ENCODE measurements around the gene NCOR2.

NCOR2 gene

GRCh38 chr12:124556896-124557501 lies 10.4 kb downstream of the NCOR2 start:
- DNase-seq = no peak
- H3K36me3 ChIP-seq (ENCODE audit: control insufficient read depth in 4 of 4, insufficient read depth in 4 of 4, low read length in 3 of 4) = peaks cover 0 to 2% (median 0%) of the 10 kb centered on the region in 4 experiments
- WGBS (ENCODE audit: insufficient coverage) = 94% methylated on average over 18 of the region's 22 CpGs
- H3K27ac ChIP-seq (ENCODE audit: insufficient read depth in 1 of 2, low read depth in 1 of 2, low read length in 2 of 2, poor library complexity in 1 of 2, severe bottlenecking in 2 of 2) = no peak overlapping the region
- H3K4me1 ChIP-seq (ENCODE audit: control extremely low read depth in 1 of 4, control insufficient read depth in 4 of 4, insufficient read depth in 4 of 4, low read length in 3 of 4) = peaks cover 0 to 71% (median 48%) of the 10 kb centered on the region in 4 experiments
- ChIA-PET CTCF (interaction anchor here (1.6 kb wide), 1 partner anchor 54 kb away, joined by 3 read pairs; no protein-coding TSS in a partner anchor), POLR2A (interaction anchor here (0.6 kb wide), 1 partner anchor 594 kb away, joined by 4 read pairs; no protein-coding TSS in a partner anchor)
- H3K4me3 ChIP-seq (ENCODE audit: control insufficient read depth in 1 of 7, extremely low read depth in 1 of 7, insufficient read depth in 4 of 7, low read depth in 2 of 7, low read length in 6 of 7) = no peak overlapping the region
- no peaks in the 10 kb centered on the region for H3K27me3 ChIP-seq (replicated peaks in 2 of 5; ENCODE audit: control insufficient read depth in 4 of 5, insufficient read depth in 5 of 5, low read length in 4 of 5)
- H3K9me3 ChIP-seq (ENCODE audit: control extremely low read depth in 1 of 5, control insufficient read depth in 4 of 5, insufficient read depth in 2 of 5, low read depth in 1 of 5, low read length in 4 of 5) = no peaks in the 10 kb centered on the region

- Histone ChIP-seq H3K27me3 (replicated peaks in 2 of 5; ENCODE audit: control insufficient read depth in 4 of 5, insufficient read depth in 5 of 5, low read length in 4 of 5) (no peaks in the 10 kb centered on the region), H3K27ac (ENCODE audit: insufficient read depth in 1 of 2, low read depth in 1 of 2, low read length in 2 of 2, poor library complexity in 1 of 2, severe bottlenecking in 2 of 2) (no peak overlapping the region), H3K4me1 (ENCODE audit: control extremely low read depth in 1 of 4, control insufficient read depth in 4 of 4, insufficient read depth in 4 of 4, low read length in 3 of 4) (peaks cover 1 to 71% (median 50%) of the 10 kb centered on the region in 4 experiments), H3K36me3 (ENCODE audit: control insufficient read depth in 4 of 4, insufficient read depth in 4 of 4, low read length in 3 of 4) (peaks cover 0 to 2% (median 0%) of the 10 kb centered on the region in 4 experiments), H3K9me3 (ENCODE audit: control extremely low read depth in 1 of 5, control insufficient read depth in 4 of 5, insufficient read depth in 2 of 5, low read depth in 1 of 5, low read length in 4 of 5) (no peaks in the 10 kb centered on the region), H3K4me3 (ENCODE audit: control insufficient read depth in 1 of 7, extremely low read depth in 1 of 7, insufficient read depth in 4 of 7, low read depth in 2 of 7, low read length in 6 of 7) (no peak overlapping the region)
- ChIA-PET CTCF (interaction anchor here (1.2 to 6.2 kb wide), 4 partner anchors 8 to 125 kb away, joined by 3 to 62 read pairs (median 6); partner anchors contain the start of gene NCOR2), POLR2A (no interaction called here)
- WGBS (ENCODE audit: insufficient coverage) = 84% methylated on average over 9 of the region's 9 CpGs
- DNase-seq = no peak
These were observed 11.3 kb downstream of the NCOR2 start for GRCh38 chr12:124556074-124556466.

GRCh38 chr12:124555168-124556073 lies 12.0 kb downstream of the NCOR2 start:
- H3K36me3 ChIP-seq (ENCODE audit: control insufficient read depth in 4 of 4, insufficient read depth in 4 of 4, low read length in 3 of 4) = peaks cover 0 to 2% (median 0%) of the 10 kb centered on the region in 4 experiments
- CTCF ChIA-PET = interaction anchor here (0.9 to 6.2 kb wide), 10 partner anchors 9 to 216 kb away, joined by 3 to 62 read pairs (median 4); partner anchors contain the start of gene NCOR2

GRCh38 chr12:124554429-124555029 lies 12.9 kb downstream of the NCOR2 start:
- POLR2A ChIA-PET = interaction anchor here (0.6 to 1.0 kb wide), 3 partner anchors 12 to 28 kb away, joined by 3 read pairs; no protein-coding TSS in a partner anchor
- peaks cover 0 to 2% (median 0%) of the 10 kb centered on the region in 4 experiments for H3K36me3 ChIP-seq (ENCODE audit: control insufficient read depth in 4 of 4, insufficient read depth in 4 of 4, low read length in 3 of 4)
- H3K9me3 ChIP-seq (ENCODE audit: control extremely low read depth in 1 of 5, control insufficient read depth in 4 of 5, insufficient read depth in 2 of 5, low read depth in 1 of 5, low read length in 4 of 5) = no peaks in the 10 kb centered on the region
- CTCF ChIA-PET = interaction anchor here (1.0 to 6.2 kb wide), 10 partner anchors 8 to 217 kb away, joined by 3 to 62 read pairs (median 4); partner anchors contain the start of gene NCOR2
- H3K4me1 ChIP-seq (ENCODE audit: control extremely low read depth in 1 of 4, control insufficient read depth in 4 of 4, insufficient read depth in 4 of 4, low read length in 3 of 4) = peaks cover 5 to 83% (median 62%) of the 10 kb centered on the region in 4 experiments
- peak in 2 of 3 donors; percentile 56 to 64 for DNase-seq
- WGBS (ENCODE audit: insufficient coverage) = 20% methylated on average over 23 of the region's 26 CpGs
- H3K27me3 ChIP-seq (replicated peaks in 2 of 5; ENCODE audit: control insufficient read depth in 4 of 5, insufficient read depth in 5 of 5, low read length in 4 of 5) = no peaks in the 10 kb centered on the region
- H3K4me3 ChIP-seq (ENCODE audit: control insufficient read depth in 1 of 7, extremely low read depth in 1 of 7, insufficient read depth in 4 of 7, low read depth in 2 of 7, low read length in 6 of 7) = peak overlapping the region in 4 of 7 experiments; percentile 1 to 53 (median 35)
- no peak overlapping the region for H3K27ac ChIP-seq (ENCODE audit: insufficient read depth in 1 of 2, low read depth in 1 of 2, low read length in 2 of 2, poor library complexity in 1 of 2, severe bottlenecking in 2 of 2)

More at GRCh38 chr12:124555168-124556073, 12.0 kb downstream of the NCOR2 start:
- DNase-seq = no peak
- POLR2A ChIA-PET = interaction anchor here (1.0 kb wide), 1 partner anchor 13 kb away, joined by 3 read pairs; no protein-coding TSS in a partner anchor
- Histone ChIP-seq H3K4me3 (ENCODE audit: control insufficient read depth in 1 of 7, extremely low read depth in 1 of 7, insufficient read depth in 4 of 7, low read depth in 2 of 7, low read length in 6 of 7) (peak overlapping the region in 1 of 7 experiments; percentile 42), H3K4me1 (ENCODE audit: control extremely low read depth in 1 of 4, control insufficient read depth in 4 of 4, insufficient read depth in 4 of 4, low read length in 3 of 4) (peaks cover 5 to 74% (median 53%) of the 10 kb centered on the region in 4 experiments), H3K27me3 (replicated peaks in 2 of 5; ENCODE audit: control insufficient read depth in 4 of 5, insufficient read depth in 5 of 5, low read length in 4 of 5) (no peaks in the 10 kb centered on the region), H3K27ac (ENCODE audit: insufficient read depth in 1 of 2, low read depth in 1 of 2, low read length in 2 of 2, poor library complexity in 1 of 2, severe bottlenecking in 2 of 2) (no peak overlapping the region), H3K9me3 (ENCODE audit: control extremely low read depth in 1 of 5, control insufficient read depth in 4 of 5, insufficient read depth in 2 of 5, low read depth in 1 of 5, low read length in 4 of 5) (no peaks in the 10 kb centered on the region)
- 88% methylated on average over 21 of the region's 28 CpGs for WGBS (ENCODE audit: insufficient coverage)

GRCh38 chr12:124553862-124554428 lies 13.5 kb downstream of the NCOR2 start:
- Histone ChIP-seq H3K27me3 (replicated peaks in 2 of 5; ENCODE audit: control insufficient read depth in 4 of 5, insufficient read depth in 5 of 5, low read length in 4 of 5) (no peaks in the 10 kb centered on the region), H3K27ac (ENCODE audit: insufficient read depth in 1 of 2, low read depth in 1 of 2, low read length in 2 of 2, poor library complexity in 1 of 2, severe bottlenecking in 2 of 2) (no peak overlapping the region), H3K36me3 (ENCODE audit: control insufficient read depth in 4 of 4, insufficient read depth in 4 of 4, low read length in 3 of 4) (peaks cover 0 to 2% (median 0%) of the 10 kb centered on the region in 4 experiments), H3K4me1 (ENCODE audit: control extremely low read depth in 1 of 4, control insufficient read depth in 4 of 4, insufficient read depth in 4 of 4, low read length in 3 of 4) (peaks cover 5 to 89% (median 68%) of the 10 kb centered on the region in 4 experiments), H3K4me3 (ENCODE audit: control insufficient read depth in 1 of 7, extremely low read depth in 1 of 7, insufficient read depth in 4 of 7, low read depth in 2 of 7, low read length in 6 of 7) (peak overlapping the region in 1 of 7 experiments; percentile 28), H3K9me3 (ENCODE audit: control extremely low read depth in 1 of 5, control insufficient read depth in 4 of 5, insufficient read depth in 2 of 5, low read depth in 1 of 5, low read length in 4 of 5) (no peaks in the 10 kb centered on the region)
- POLR2A ChIA-PET = interaction anchor here (1.0 kb wide), 2 partner anchors 12 to 14 kb away, joined by 3 read pairs; no protein-coding TSS in a partner anchor
- CTCF ChIA-PET = interaction anchor here (1.1 to 6.2 kb wide), 5 partner anchors 8 to 132 kb away, joined by 3 to 62 read pairs (median 6); partner anchors contain the start of gene NCOR2
- no peak for DNase-seq
- WGBS (ENCODE audit: insufficient coverage) = 81% methylated on average over 16 of the region's 18 CpGs
